GM19324 (cell line): Measurements from ENCODE around the gene UBE2E2.
"Not testable (repeated sequence)": the region's sequence is repeated elsewhere in the genome, so short reads cannot be mapped to it uniquely, and the experiment has no call there.

Experiments used
- ATAC-seq: cut with Tn5 transposase; IDR thresholded peaks from one replicate; pipeline ENCODE4 v1.9.1; 2021; ENCODE audit warnings: mild to moderate bottlenecking, moderate library complexity; ENCODE audit not compliant: unreplicated experiment, low FRiP score

UBE2E2 gene

DNA sequence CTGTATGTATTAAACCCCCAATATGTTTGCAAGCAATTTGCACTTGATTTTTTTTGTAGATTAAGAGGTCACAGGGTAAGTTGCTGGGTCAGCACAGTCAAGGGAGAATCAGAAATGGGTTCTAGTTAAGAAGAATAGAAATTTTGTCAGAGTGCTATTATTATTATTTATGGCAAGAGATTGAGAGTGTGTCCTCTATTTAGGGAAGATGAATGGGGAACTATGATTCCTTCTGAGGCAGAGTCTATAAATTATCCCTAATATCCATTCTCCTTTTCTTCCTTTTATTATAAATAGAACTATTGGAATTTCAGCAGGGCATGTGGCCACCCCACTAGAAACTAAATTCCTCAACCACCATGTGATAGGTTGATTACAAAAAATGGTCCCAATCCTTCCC, 392.7 kb downstream of the UBE2E2 start:
- no peak for ATAC-seq

- ATAC-seq, result no peak
Measured at GRCh38 chr3:23600167-23600871, 397.2 kb downstream of the UBE2E2 start.

DNA sequence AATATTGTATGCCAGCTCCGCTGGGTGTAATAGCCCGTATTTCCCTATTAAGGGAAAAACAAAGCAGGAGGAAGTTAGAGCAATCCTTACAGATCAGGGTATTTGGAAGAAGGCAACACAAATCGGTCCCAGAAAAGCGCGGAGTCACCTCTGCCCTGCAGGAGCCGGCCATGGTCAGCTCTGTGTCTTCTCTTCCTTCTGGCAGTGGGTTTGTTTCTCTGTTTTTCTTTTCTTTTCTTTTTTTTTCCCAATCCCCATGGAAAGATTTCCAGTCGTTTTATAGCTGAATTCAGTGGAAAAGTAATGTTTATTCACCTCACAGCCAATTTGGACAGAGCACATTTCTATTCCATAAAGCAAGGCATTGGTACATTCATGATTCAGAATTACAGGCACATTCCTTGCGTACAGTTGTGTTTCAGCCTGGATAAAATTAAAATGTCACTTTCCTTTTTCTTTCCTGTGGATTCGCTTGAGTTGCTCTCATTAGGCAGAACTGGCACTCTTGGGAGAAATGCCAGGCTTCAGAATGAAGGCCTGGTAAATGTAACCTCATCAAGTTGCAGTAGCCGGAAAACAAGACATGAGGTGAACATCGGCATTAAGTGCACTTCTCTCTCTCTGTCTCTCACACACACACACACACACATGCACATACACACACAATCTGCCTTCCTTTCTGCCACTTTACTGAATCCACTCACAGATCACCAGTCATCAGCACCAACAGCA, 398.1 kb downstream of the UBE2E2 start:
- ATAC-seq, result no peak

DNA sequence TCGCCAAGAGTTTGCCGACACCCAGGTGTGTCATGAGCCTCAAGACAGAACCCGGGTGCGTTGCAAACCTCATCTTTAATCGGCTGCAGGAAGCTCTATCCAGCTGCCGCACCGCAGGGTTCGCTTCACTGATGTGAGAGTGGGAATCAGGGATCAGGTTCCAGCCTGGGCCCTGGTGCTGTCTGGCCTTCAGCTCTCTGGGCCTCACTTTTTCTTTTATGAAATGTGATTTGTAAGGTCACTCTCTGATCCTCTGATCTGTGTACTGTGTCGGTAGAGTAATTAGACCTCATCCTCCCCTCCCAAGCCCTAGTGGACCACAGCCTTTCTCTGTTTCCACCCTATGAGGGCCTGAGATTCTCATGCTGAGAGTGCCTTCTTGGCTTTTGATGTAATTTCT, 399.8 kb downstream of the UBE2E2 start:
- no peak for ATAC-seq

GRCh38 chr3:23607184-23607847, 404.2 kb downstream of the UBE2E2 start:
- no peak for ATAC-seq

DNA sequence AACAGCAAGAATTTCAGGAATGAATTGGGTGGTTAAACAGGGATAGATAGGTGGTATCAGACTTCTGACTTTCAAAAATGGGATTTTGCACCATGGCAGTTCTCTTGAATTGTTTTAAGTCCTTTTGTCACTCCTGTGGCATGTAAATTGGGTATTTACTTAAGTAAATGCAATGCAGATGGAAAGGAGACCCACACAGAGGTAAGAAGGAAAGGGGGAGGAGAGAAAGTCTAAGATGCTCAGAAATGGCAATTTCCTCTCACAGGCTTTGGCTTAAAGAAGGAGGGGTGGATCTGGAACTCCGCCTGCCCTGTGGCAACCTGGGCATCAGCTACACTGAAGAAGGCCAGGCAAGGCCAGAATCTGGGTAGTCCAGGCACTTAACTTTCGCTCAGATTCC, 405.5 kb downstream of the UBE2E2 start:
- ATAC-seq, result no peak

- ATAC-seq, result no peak
Measured at GRCh38 chr3:23611737-23612295, 408.7 kb downstream of the UBE2E2 start.

GRCh38 chr3:23612296-23612891, 409.3 kb downstream of the UBE2E2 start:
- no peak for ATAC-seq

- ATAC-seq, result no peak
Measured at GRCh38 chr3:23615068-23615467, 411.9 kb downstream of the UBE2E2 start.

- ATAC-seq, result not testable (repeated sequence)
Measured at GRCh38 chr3:23618475-23618874, 415.3 kb downstream of the UBE2E2 start.

- ATAC-seq, result no peak
Measured at GRCh38 chr3:23619705-23620637, 416.8 kb downstream of the UBE2E2 start.

- no peak for ATAC-seq
Measured at GRCh38 chr3:23620638-23621015, 417.5 kb downstream of the UBE2E2 start.

- ATAC-seq, result no peak
Measured at GRCh38 chr3:23623844-23624243, 420.7 kb downstream of the UBE2E2 start.

GRCh38 chr3:23624305-23624704, 421.2 kb downstream of the UBE2E2 start:
- no peak for ATAC-seq

GRCh38 chr3:23626442-23626841, 423.3 kb downstream of the UBE2E2 start:
- ATAC-seq, result no peak

DNA sequence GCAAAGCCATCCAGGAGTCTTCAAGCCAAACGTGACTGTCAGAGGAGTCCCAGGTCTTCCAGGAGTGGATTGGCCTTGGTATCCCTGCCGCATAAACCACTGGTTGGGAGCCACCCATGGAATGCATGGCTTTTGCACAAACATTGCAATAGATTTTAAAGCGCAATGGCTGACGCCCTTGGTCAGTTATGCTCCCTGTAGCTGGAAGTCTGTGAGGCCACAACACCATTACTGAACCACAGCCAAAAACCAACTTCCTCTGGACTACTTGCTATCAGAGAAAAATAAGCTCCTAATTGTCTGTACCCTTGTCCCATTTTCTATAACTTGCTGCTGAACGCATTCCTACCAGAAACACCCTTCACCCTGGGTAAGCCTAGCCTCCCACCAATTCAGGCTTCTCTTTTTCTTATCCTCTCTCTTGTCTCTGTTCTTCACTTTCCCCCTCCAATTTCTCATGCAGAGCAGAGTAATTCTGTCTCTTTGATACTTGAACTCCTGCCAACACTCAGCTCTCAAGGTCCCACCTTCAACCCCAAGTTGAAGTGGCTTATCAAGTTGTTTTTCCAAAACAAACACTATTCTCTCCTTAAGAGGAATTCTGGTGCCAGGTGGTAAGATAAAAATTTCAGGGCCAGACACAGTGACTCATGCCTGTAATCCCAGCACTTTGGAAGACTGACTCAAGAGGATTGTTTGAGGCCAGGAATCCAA, 426.2 kb downstream of the UBE2E2 start:
- no peak for ATAC-seq

DNA sequence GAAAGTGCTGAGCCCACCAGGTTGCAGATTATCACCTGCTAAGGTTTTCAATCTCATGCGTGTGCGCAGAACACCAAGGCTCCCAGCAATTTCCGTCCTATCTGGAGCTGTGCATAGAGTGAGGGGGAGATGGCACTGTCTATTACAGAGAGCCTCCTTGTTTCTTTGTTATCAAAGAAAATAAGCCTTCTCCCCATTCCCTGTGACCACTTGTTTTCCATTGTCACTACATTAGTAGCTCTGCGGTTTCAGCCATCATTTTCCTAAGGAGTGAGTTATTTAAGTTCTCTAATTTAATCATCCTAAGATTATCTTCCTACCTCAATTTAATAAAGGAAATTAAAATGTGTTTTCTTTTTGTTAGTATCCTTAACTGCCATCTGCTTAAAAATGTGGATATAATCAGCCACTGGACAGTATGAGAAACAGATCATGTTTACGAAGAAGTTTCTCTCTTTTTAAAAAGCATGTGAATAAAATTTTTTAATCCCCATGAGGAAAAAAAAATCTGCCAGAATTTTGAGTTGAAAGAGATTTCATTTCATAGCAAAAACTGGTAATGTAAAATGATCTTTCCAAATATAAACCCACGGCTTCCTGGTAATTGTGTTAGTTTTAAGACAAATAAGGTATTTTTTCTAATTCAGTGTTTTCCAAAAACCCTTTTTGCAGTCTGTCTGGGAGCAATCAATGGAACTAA, 430.3 kb downstream of the UBE2E2 start:
- ATAC-seq, result no peak

DNA sequence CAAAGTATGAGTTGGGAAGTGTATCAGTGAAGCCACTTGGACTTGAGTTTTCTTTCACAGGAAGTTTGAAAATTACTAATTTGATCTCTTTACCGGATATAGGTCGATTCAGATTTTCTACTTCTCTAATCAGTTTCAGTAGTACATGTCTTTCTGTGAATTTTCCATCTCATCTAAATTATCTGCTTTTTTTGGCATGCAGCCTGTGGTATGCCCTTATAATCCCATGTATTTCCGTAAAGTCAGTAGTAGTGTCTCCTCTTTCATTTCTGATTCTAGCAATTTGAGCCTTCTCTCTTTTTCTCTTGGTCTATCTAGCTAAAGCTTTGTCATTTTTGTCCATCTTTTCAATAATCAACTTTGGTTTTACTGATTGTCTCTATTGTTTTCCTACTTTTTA, 434.2 kb downstream of the UBE2E2 start:
- ATAC-seq, result no peak
